Progenitor cell of endocrine pancreas (in vitro differentiated cells): ENCODE data around the gene TM9SF4. TPM values are rescaled to one million over a fixed set of nuclear protein-coding genes. Genes with fewer than 3 reads are reported as not detected.

Experiments
- DNase-seq: peaks from one replicate; pipeline ENCODE4 v3.0.0; 2021; ENCODE audit warnings: low spot score; ENCODE audit not compliant: unreplicated experiment
- H3K27ac Mint-ChIP-seq: 2 replicates; pipeline ENCODE4 v1.8.0; 2021; ENCODE audit warnings: mild to moderate bottlenecking, moderate library complexity, mixed read lengths
- H3K27me3 Mint-ChIP-seq: 2 replicates; pipeline ENCODE4 v1.8.0; 2021; ENCODE audit warnings: mixed read lengths
- H3K36me3 Mint-ChIP-seq: 2 replicates; pipeline ENCODE4 v1.8.0; 2022; ENCODE audit warnings: mixed read lengths; ENCODE audit not compliant: insufficient read depth
- H3K4me1 Mint-ChIP-seq: 2 replicates; pipeline ENCODE4 v1.8.0; 2021; ENCODE audit warnings: low read depth, mixed read lengths
- H3K4me3 Mint-ChIP-seq: 2 replicates; pipeline ENCODE4 v1.8.0; 2021; ENCODE audit warnings: low read depth, mild to moderate bottlenecking, moderate library complexity, mixed read lengths
- H3K9me3 Mint-ChIP-seq: 2 replicates; pipeline ENCODE4 v1.8.0; 2021; ENCODE audit warnings: low read depth, mixed read lengths
- total RNA-seq: library from RNA; stranded (reverse); gene quantifications from 2 replicates; pipeline ENCODE4 v1.2.1, GENCODE V29; 2021
- TF ChIP-seq, protein P1 (sequence below): fragments of 200-600 bp; sonication (generic); IDR thresholded peaks from one replicate; pipeline ENCODE4 v1.5.0; 2021; ENCODE audit warnings: antibody characterized with exemption, mild to moderate bottlenecking; ENCODE audit not compliant: unreplicated experiment

Gene TM9SF4
- total RNA-seq, 1 donor from 2014 or later, result 92.9 TPM

DNA sequence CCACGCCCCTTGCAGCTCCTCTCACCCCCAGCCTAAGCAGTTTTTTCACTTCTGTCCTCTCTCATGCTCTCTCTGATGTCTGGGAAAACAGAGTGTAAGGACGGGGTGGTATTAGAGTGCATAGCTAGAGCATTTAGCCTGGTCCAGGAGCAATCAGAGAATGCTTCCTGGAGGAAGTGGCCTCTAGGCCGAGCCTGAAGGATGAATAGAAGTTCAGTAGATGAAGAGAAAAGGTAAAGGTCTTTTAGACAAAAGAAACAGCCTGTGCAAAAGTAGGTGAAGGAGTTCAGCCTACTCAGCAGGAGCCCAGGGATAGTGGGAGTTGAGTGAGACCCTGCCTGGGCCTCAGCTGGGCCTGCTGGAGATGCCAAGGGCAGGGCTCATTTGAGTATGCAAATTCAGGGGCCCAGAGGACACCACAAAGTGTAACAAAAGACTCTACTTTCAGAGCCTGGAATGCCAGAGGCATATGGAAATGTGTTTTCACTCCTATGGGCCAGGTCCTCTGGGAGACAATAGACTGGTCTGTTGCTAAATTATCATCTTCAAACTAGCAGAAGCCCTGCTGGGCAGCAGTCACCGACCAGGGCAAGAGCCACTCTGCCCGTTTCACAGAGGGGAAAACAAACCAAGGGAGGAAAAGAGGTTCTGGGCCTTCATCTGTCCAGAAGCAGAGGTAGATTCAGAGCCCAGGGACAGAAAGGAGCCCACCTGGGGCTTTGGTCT lies 19.7 kb upstream of the TM9SF4 start:
- no peak overlapping the region for H3K4me3 Mint-ChIP-seq
- peaks cover 1% of the 10 kb centered on the region for H3K4me1 Mint-ChIP-seq
- no peaks in the 10 kb centered on the region for H3K9me3 Mint-ChIP-seq
- peaks cover 31% of the 10 kb centered on the region for H3K27me3 Mint-ChIP-seq
- TF ChIP-seq, protein P1, sequence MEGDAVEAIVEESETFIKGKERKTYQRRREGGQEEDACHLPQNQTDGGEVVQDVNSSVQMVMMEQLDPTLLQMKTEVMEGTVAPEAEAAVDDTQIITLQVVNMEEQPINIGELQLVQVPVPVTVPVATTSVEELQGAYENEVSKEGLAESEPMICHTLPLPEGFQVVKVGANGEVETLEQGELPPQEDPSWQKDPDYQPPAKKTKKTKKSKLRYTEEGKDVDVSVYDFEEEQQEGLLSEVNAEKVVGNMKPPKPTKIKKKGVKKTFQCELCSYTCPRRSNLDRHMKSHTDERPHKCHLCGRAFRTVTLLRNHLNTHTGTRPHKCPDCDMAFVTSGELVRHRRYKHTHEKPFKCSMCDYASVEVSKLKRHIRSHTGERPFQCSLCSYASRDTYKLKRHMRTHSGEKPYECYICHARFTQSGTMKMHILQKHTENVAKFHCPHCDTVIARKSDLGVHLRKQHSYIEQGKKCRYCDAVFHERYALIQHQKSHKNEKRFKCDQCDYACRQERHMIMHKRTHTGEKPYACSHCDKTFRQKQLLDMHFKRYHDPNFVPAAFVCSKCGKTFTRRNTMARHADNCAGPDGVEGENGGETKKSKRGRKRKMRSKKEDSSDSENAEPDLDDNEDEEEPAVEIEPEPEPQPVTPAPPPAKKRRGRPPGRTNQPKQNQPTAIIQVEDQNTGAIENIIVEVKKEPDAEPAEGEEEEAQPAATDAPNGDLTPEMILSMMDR, result no peak
- no peak for DNase-seq
- no peaks in the 10 kb centered on the region for H3K36me3 Mint-ChIP-seq
- no peak overlapping the region for H3K27ac Mint-ChIP-seq

DNA sequence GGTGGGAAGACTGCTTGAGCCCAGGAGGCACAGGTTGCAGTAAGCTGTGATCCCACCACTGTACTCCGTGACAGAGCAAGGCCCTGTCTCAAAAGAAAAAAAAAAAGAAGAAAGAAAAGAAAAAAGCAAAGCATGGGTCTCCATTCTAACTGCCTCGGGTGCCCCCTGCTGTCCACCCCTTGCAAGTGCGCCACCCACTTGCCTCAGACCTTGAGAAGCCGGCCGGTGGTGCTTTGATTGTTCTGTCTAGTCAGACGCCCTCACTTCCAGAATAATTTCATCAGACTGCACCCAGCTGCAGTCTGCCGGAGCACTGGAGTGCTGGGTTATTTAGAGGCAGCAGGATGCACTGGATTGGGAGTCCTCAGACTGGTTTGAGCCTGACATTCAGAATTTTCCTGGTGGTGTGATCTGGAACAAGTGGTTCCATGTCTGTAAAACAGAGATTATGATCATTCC lies 17.6 kb upstream of the TM9SF4 start:
- DNase-seq, result peak; percentile 88
- no peak overlapping the region for H3K4me3 Mint-ChIP-seq
- no peaks in the 10 kb centered on the region for H3K36me3 Mint-ChIP-seq
- H3K27me3 Mint-ChIP-seq, result peaks cover 32% of the 10 kb centered on the region
- peaks cover 1% of the 10 kb centered on the region for H3K4me1 Mint-ChIP-seq
- H3K27ac Mint-ChIP-seq, result no peak overlapping the region
- H3K9me3 Mint-ChIP-seq, result no peaks in the 10 kb centered on the region
- TF ChIP-seq, protein P1, result peak; percentile 100

DNA sequence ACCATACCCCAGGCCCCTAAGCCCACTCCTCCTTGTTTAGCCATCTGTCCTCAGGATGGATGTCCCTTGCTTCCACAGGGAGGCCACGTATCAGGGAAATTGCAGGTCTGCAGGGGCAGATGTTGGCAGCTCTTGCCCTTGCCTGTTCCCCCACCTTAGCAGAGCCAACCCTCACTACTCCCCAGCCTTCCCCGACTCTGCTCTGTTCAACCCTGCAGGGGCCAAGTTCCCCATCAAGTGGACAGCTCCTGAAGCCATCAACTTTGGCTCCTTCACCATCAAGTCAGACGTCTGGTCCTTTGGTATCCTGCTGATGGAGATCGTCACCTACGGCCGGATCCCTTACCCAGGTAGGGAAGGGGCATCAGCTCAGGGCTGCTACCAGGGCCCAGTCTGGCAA lies 10.7 kb upstream of the TM9SF4 start:
- H3K9me3 Mint-ChIP-seq, result no peaks in the 10 kb centered on the region
- H3K27ac Mint-ChIP-seq, result no peak overlapping the region
- no peaks in the 10 kb centered on the region for H3K36me3 Mint-ChIP-seq
- no peak for DNase-seq
- peaks cover 62% of the 10 kb centered on the region for H3K27me3 Mint-ChIP-seq
- no peak overlapping the region for H3K4me3 Mint-ChIP-seq
- TF ChIP-seq, protein P1, result no peak
- no peaks in the 10 kb centered on the region for H3K4me1 Mint-ChIP-seq

DNA sequence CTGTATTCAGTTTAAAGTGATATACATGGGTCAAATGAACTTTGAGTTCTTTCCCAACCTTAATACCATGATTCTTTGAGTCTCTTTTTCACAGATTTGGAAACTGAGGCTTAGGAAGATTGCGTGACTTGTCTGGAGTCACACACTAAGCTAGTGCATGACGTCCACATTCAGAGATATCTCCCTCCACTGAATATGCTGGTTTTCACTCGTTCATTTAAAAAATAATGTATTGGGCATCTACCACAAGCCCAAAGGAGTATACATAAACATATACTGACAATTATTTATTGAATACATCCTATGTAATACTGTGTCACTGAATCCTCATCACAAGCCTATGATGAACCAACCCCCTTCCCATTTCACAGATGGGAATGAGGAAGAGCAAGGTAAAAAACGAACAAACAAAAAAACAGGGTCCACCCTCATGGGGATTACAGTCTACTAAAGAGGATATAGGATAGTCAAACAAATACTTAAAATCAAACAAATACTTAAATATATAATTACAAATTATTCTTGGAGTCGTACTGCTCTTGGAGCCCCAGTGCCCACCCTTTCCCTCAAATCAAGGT lies 611 bp upstream of the TM9SF4 start:
- H3K9me3 Mint-ChIP-seq, result no peaks in the 10 kb centered on the region
- peaks cover 12% of the 10 kb centered on the region for H3K4me1 Mint-ChIP-seq
- peak overlapping the region; percentile 100 for H3K27ac Mint-ChIP-seq
- no peak for DNase-seq
- TF ChIP-seq, protein P1, result no peak
- H3K27me3 Mint-ChIP-seq, result peaks cover 18% of the 10 kb centered on the region
- peaks cover 2% of the 10 kb centered on the region for H3K36me3 Mint-ChIP-seq
- H3K4me3 Mint-ChIP-seq, result peak overlapping the region; percentile 94

DNA sequence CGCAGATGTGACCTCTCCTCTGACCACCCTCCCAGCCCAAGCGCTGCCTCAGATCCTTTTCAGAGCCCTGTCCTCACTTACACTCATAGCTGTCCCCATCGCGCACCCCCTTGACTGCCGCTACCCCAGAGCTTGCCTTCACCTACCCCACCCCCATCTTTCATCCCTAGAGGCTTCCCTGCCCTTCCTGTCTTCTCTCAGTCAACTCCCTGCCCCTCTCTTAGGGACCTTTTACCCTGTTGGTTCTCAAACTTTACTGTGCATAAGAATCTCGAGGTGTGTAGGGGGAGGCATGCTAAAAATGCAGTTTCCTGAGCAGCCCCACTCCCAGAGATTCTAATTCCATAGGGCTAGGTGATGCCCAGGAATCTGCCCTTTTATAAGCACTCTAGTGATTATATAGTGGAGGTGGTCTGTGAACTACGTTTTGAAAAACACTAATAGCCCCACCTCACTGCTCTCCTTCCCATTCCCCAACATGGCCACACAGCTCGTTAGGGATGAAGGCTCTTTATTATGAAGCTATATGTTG lies 725 bp downstream of the TM9SF4 start:
- DNase-seq, result no peak
- Mint-ChIP-seq H3K9me3 (no peaks in the 10 kb centered on the region), H3K27ac (peak overlapping the region; percentile 100)

More for the DNA sequence above, 725 bp downstream of the TM9SF4 start:
- TF ChIP-seq, protein P1, result no peak
- H3K36me3 Mint-ChIP-seq, result peaks cover 2% of the 10 kb centered on the region
- H3K4me1 Mint-ChIP-seq, result peaks cover 12% of the 10 kb centered on the region
- H3K4me3 Mint-ChIP-seq, result peak overlapping the region; percentile 94
- H3K27me3 Mint-ChIP-seq, result peaks cover 8% of the 10 kb centered on the region
